MM.1S (cell line): ENCODE results near the gene CFAP65.

Experiments used
- DNase-seq: peaks from one replicate; pipeline ENCODE4 v3.0.0-alpha.2; 2015
- H2AFZ ChIP-seq: fragments of 300-600 bp; sonication (generic); 2 replicates; pipeline ENCODE4 v1.6.0; 2016; ENCODE audit warnings: antibody characterized with exemption, low read length
- H3F3A ChIP-seq: fragments of 300-600 bp; sonication (generic); 2 replicates; pipeline ENCODE4 v1.6.1; 2016; ENCODE audit warnings: mild to moderate bottlenecking, antibody characterized with exemption, low read length, moderate library complexity, mixed read lengths; ENCODE audit not compliant: insufficient read depth
- H3K27ac ChIP-seq: fragments of 300-600 bp; sonication (generic); 2 replicates; pipeline ENCODE4 v1.5.1; 2016; ENCODE audit warnings: mild to moderate bottlenecking, low read length
- H3K27me3 ChIP-seq: fragments of 300-600 bp; sonication (generic); replicated peaks from 2 replicates; pipeline ENCODE4 v1.6.0; 2016; ENCODE audit warnings: low read length; ENCODE audit not compliant: insufficient read depth
- H3K36me3 ChIP-seq: fragments of 300-600 bp; sonication (generic); replicated peaks from 2 replicates; pipeline ENCODE4 v1.6.1; 2016; ENCODE audit warnings: mild to moderate bottlenecking, low read length, mixed read lengths; ENCODE audit not compliant: insufficient read depth
- H3K4me1 ChIP-seq: fragments of 300-600 bp; sonication (generic); 2 replicates; pipeline ENCODE4 v1.6.1; 2016; ENCODE audit warnings: low read length, mixed read lengths
- H3K4me2 ChIP-seq: fragments of 300-600 bp; sonication (generic); 2 replicates; pipeline ENCODE4 v1.6.0; 2016; ENCODE audit warnings: low read depth, low read length
- H3K4me3 ChIP-seq: fragments of 300-600 bp; sonication (generic); 2 replicates; pipeline ENCODE4 v1.5.1; 2016; ENCODE audit warnings: low read length, mixed read lengths
- H3K79me2 ChIP-seq: fragments of 300-600 bp; sonication (generic); 2 replicates; pipeline ENCODE4 v1.6.1; 2016; ENCODE audit warnings: mixed run types, low read length, mixed read lengths
- H3K9ac ChIP-seq: fragments of 300-600 bp; sonication (generic); 2 replicates; pipeline ENCODE4 v1.6.1; 2016; ENCODE audit warnings: low read length, mixed read lengths
- H3K9me2 ChIP-seq: fragments of 300-600 bp; sonication (generic); replicated peaks from 2 replicates; pipeline ENCODE4 v1.6.1; 2016; ENCODE audit warnings: mild to moderate bottlenecking, low read length, mixed read lengths; ENCODE audit not compliant: insufficient read depth
- H3K9me3 ChIP-seq: fragments of 300-600 bp; sonication (generic); replicated peaks from 2 replicates; pipeline ENCODE4 v1.6.1; 2016; ENCODE audit warnings: mild to moderate bottlenecking, low read length, mixed read lengths; ENCODE audit not compliant: insufficient read depth
- H4K20me1 ChIP-seq: fragments of 300-600 bp; sonication (generic); 2 replicates; pipeline ENCODE4 v1.6.1; 2016; ENCODE audit warnings: mild to moderate bottlenecking, low read length, moderate library complexity, mixed read lengths; ENCODE audit not compliant: insufficient read depth
- CTCF ChIP-seq: fragments of 300-600 bp; sonication (generic); IDR thresholded peaks from 2 replicates; pipeline ENCODE4 v1.5.1; 2016; ENCODE audit warnings: antibody characterized with exemption, low read length, mixed read lengths
- EZH2 ChIP-seq: fragments of 300-600 bp; sonication (generic); optimal IDR thresholded peaks from 2 replicates; pipeline ENCODE3; 2017; ENCODE audit warnings: low read depth, mild to moderate bottlenecking, antibody characterized with exemption, low read length, mixed read lengths
- EZH2phosphoT487 ChIP-seq: fragments of 300-600 bp; sonication (generic); IDR thresholded peaks from 2 replicates; pipeline ENCODE4 v1.6.1; 2018; ENCODE audit warnings: antibody characterized with exemption, low read length

The CFAP65 gene

GRCh38 chr2:219025637-219026585, 15.4 kb downstream of the CFAP65 start:
- H3K36me3 ChIP-seq: no peaks in the 10 kb centered on the region
- no peaks in the 10 kb centered on the region for H3F3A ChIP-seq
- no peak overlapping the region for H3K9ac ChIP-seq
- H3K27ac ChIP-seq: no peak overlapping the region
- peaks cover 80% of the 10 kb centered on the region for H3K27me3 ChIP-seq
- DNase-seq: no peak
- H3K9me2 ChIP-seq: no peaks in the 10 kb centered on the region
- no peak for TF ChIP-seq EZH2phosphoT487
- no peak for TF ChIP-seq CTCF
- TF ChIP-seq EZH2: no peak
- H3K4me2 ChIP-seq: no peak overlapping the region
- no peak overlapping the region for H3K4me3 ChIP-seq
- no peaks in the 10 kb centered on the region for H3K9me3 ChIP-seq
- no peaks in the 10 kb centered on the region for H4K20me1 ChIP-seq
- no peaks in the 10 kb centered on the region for H3K79me2 ChIP-seq
- H3K4me1 ChIP-seq: no peaks in the 10 kb centered on the region
- no peak overlapping the region for H2AFZ ChIP-seq

DNA sequence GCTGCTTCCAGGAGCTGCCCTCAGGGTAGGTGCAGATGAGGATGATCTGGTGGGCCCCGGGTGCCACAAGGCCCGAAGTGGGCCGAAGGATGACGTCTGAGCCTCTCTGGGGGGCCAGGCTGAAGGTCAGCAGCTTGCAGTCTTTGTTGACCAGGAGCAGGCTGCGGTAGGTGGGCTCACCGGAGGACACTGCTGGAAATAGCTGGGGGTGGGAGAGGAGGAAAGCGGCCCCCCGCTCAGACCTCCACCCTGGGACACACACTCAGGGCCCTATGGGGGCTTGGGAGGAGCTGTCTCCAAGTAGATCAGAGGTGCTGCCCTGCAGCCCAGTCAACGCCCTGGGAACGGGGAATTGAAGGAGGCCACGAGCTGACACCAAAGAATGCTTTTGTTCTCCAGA, 17.3 kb downstream of the CFAP65 start:
- H3K4me3 ChIP-seq: no peak overlapping the region
- no peak overlapping the region for H3K4me2 ChIP-seq
- no peaks in the 10 kb centered on the region for H3K4me1 ChIP-seq
- H4K20me1 ChIP-seq: no peaks in the 10 kb centered on the region
- H3K36me3 ChIP-seq: no peaks in the 10 kb centered on the region
- H2AFZ ChIP-seq: no peak overlapping the region
- H3K27me3 ChIP-seq: peaks cover 84% of the 10 kb centered on the region
- no peak for DNase-seq
- no peaks in the 10 kb centered on the region for H3K79me2 ChIP-seq
- H3K27ac ChIP-seq: no peak overlapping the region
- H3K9ac ChIP-seq: no peak overlapping the region
- H3F3A ChIP-seq: no peaks in the 10 kb centered on the region
- no peak for TF ChIP-seq EZH2
- TF ChIP-seq CTCF: no peak
- no peak for TF ChIP-seq EZH2phosphoT487
- H3K9me2 ChIP-seq: no peaks in the 10 kb centered on the region
- no peaks in the 10 kb centered on the region for H3K9me3 ChIP-seq

DNA sequence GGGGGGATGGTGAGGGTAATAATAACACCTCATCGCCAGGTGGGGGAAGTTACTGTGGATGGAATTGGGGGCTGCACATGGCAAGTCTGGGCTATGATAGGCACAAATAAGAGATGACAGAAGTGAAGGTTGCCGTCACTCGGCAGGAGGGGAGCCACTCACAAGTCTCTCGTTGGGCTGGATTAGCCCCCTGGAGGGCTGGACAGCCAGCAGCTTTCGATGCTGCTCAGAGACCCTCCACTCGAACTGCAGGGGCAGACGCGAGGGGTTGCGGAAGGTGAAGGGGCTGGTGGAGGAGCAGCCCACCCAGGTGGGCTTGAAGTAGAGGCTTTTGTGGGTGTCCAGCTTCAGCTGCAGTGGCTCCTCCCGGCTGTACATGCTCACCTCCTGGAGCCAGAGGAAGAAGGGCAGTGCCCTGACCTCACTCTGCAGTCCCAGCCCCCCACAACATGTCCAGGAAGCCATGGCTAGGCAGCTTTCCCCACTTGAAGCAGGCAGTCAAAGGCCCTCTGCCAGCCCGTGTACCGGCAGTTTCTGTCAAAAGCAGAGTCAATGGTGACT, 18.2 kb downstream of the CFAP65 start:
- no peaks in the 10 kb centered on the region for H3K4me1 ChIP-seq
- no peaks in the 10 kb centered on the region for H3K9me3 ChIP-seq
- no peaks in the 10 kb centered on the region for H3F3A ChIP-seq
- no peak overlapping the region for H3K9ac ChIP-seq
- H3K4me3 ChIP-seq: no peak overlapping the region
- no peaks in the 10 kb centered on the region for H3K9me2 ChIP-seq
- no peak overlapping the region for H3K4me2 ChIP-seq
- no peak for DNase-seq
- H3K36me3 ChIP-seq: no peaks in the 10 kb centered on the region
- H4K20me1 ChIP-seq: no peaks in the 10 kb centered on the region
- H3K27me3 ChIP-seq: peaks cover 91% of the 10 kb centered on the region
- H2AFZ ChIP-seq: no peak overlapping the region
- H3K27ac ChIP-seq: no peak overlapping the region
- no peak for TF ChIP-seq EZH2
- no peaks in the 10 kb centered on the region for H3K79me2 ChIP-seq

DNA sequence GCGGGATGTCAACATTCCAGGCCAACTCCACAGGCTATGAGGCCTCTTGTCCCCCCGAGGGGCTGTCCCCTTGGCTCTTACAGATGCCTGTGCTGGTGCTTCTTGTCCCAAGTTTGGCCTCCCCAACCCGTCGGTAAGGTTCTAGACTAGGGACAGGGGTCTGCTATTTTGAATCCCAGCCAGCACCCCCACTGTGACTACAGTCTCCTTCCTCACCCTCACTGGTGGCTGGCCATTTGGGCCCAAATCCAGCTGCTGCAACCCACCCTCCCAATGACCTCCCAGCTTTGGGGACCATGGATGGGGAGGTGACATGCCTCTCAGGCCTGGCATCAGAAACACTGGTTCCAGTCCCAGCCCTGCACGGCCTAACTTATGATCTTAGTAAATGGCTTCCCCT, 18.7 kb downstream of the CFAP65 start:
- Histone ChIP-seq H3K9me3 (no peaks in the 10 kb centered on the region), H3K9ac (no peak overlapping the region), H3F3A (no peaks in the 10 kb centered on the region), H3K9me2 (no peaks in the 10 kb centered on the region), H4K20me1 (no peaks in the 10 kb centered on the region), H3K27ac (no peak overlapping the region), H3K4me2 (no peak overlapping the region), H3K79me2 (no peaks in the 10 kb centered on the region), H3K36me3 (no peaks in the 10 kb centered on the region), H3K27me3 (peaks cover 91% of the 10 kb centered on the region), H3K4me1 (no peaks in the 10 kb centered on the region), H2AFZ (no peak overlapping the region), H3K4me3 (no peak overlapping the region)
- TF ChIP-seq EZH2phosphoT487 (no peak), EZH2 (no peak), CTCF (no peak)
- no peak for DNase-seq
